GM19455 (cell line): Measurements from ENCODE around the gene PSMB7.

Experiments
- ATAC-seq: cut with Tn5 transposase; IDR thresholded peaks from one replicate; pipeline ENCODE4 v1.9.1; 2021; ENCODE audit not compliant: unreplicated experiment

The PSMB7 gene

DNA sequence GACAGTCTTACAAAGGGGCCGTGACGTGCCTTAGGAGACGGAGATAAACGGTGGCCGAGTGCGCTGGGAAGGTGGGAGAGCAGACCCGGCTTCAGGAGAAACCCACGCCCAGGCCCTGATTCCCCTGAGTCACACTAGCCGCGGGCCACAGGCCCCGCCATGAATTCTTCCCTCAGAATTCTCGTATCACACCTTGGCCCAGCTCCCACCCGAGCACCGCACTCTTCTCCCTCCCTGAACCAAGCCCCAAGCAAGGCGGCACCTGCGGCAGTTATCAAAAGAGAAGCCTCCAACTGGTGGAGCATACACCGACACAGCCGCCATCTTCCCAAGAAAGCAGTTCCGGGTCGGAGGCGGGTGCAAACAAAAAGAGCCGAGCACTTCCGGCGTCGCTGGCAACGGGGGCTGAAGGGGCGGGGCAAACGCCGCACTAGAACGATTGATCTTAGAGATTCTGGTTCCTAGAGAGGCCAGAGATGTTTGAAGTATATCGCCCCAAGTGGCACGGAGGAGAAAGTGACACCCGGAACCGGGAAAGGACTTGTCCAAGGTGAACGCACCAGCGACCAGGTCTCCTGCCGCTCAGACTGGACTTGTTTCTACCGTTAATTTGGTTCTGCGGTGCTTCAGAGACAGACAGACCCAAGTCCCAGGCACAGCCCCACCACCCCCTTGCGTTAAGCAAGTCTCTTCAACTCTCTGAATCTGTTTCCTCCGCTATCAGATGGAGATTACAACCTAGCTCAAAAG, at the start of gene PSMB7:
Gene PSMB7 (minus strand): TSS at position 341 of the 750 bp plus-strand sequence. CDS start 17 bp downstream, at position 324.
- peak; percentile 82 for ATAC-seq

DNA sequence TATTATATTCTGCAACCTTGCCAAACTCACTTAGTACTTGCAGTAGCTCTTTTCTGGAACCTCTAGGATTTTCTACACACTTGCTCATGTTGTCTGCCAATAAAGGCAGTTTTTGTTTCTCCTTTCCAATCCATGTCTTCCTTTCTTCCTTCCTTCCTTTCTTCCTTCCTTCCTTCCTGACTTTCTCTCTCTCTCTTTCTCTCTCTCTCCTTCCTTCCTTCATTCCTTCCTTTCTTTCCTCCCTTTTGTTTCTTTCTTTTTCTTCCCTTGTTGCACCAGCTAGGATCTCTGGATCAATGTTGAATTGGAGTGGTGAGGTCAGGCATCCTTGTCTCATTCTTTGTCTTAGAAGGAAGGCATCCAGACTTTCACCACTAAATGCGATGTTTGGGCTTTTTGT, 47.5 kb upstream of the PSMB7 start:
- no peak for ATAC-seq

DNA sequence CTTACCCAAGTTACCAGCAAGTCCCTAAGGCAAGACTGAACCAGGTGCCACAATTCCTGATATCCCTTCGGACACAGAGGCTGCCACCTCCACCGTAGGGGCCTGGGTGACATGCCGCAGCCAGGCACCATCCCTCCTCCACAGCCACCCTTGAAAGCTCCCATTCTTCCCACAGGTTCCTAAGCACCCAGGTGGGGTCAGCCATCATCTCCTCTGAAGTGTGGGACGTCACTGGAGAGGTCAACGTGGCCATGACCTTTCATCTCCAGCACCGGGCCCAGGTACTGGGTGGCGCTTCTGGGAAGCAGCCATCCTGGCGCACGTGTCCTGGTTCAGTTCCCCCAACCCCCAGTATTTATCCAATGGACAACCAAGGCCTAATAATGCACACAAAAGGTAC, 43.2 kb upstream of the PSMB7 start:
- no peak for ATAC-seq

DNA sequence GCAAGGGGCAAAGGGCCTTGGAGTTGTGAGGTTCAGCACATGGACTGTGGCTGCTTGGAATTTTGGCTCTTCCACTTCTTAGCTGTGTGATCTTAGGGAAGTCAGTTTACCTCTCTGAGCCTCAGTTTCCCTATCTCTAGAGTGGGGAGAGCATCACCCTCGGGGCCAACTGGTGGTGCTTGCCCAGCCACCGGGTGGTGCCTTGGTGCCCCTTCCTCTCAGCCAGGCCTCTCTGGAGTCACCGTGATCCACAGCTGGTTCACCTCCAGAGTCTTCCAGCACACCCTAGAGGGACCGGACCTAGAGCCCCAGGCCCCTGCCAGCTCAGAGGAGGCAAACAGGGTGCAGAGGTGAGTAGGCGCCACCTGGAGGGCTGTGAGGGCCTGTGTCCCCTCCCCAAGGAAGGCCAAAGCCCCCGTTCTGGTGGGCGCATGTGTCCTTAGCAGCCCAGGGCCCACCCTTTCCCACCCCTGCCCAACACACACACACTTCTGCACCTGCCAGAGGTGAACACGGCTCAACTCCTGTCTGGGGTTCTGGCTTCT, 42.7 kb upstream of the PSMB7 start:
- no peak for ATAC-seq

DNA sequence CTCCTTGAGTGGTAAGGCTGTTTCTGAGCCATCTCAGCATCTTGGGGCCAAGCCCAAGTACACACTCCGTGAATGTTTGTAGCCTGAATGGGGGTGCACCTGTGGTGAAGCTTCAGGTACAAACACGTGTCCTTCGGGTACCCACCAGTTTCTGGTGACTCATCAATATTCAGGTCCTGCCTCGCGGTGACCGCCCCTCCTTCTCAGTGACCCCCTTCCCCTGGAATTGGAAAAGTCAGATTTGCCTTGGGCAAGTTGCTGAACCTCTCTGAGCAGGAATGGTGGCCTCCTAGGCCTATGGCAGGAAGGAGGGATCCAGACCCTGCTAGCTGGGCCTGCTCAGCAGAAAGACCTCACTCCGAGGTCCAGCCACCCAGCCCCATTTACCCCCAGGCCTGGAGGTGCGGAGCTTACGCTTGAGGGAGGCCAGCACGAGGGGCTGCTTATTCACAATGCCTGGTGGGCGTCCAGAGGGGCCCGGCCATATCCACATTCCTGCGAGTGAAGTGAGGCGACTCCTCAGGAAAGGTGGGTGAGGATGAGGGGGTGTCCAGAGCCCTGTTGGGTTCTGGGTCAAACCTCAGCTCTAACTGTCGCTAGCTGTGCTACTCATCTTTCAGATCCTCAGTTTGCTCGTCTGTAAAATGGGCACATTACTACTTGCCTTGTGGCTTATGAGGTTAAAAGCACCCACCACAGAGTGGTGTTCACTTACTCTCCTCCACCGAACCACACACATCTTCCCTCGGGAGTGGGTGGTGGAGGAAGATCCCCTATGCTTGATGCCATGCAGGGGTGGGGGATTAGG, 42.0 kb upstream of the PSMB7 start:
- ATAC-seq, result no peak

DNA sequence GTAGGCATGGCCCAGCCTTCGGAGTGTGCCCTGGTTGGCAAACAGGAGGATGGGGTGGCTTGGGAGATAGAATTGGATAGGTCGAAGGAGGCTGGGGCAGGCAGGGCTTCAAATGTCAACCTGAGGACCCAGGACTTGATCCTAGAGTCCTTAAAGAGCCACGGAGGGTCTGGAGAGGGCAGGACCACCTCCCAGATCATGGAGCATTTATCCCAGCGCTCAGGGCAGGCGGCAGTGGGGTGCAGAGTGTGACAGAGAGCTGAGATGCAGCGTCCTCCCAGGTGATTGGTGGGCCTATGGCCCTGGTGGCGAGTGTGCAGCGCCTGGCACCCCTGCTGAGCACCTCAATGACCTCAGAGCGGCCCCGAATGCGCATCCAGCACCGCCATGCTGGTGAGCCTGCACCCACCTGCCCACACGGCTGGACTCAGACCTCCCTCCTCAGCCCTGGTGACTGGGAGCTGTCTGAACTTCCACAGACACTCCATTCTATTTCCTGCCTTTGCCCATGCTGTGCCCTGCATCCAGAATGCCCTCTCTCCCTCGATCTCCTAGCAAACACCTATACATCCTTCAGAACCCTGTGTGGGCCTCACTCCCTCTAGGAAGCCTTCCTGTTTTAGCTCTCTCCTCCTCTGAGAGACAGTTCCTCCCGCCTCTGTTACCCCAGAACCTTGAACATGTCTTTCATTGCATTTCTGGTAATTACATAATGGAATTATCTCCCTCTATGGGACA, 41.3 kb upstream of the PSMB7 start:
- no peak for ATAC-seq

DNA sequence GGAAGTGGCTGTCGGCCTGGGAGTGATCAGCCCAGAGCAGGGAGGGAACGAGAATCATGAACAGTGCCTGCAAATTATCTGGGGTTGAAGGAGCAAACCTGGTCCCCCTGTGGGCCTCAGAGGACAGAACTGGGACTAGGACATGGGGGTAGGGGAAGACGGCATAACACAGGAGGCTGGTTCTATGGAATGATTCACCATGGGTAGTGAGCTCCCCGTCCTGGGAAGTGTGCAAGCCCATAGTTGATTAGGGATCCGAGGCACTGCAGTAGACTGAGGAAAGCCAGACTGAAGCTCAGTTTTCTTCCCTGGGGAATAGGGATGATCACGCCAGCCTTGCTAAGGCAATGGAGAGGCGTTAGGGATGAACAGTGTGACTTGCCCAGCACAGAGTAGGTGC, 40.6 kb upstream of the PSMB7 start:
- no peak for ATAC-seq

DNA sequence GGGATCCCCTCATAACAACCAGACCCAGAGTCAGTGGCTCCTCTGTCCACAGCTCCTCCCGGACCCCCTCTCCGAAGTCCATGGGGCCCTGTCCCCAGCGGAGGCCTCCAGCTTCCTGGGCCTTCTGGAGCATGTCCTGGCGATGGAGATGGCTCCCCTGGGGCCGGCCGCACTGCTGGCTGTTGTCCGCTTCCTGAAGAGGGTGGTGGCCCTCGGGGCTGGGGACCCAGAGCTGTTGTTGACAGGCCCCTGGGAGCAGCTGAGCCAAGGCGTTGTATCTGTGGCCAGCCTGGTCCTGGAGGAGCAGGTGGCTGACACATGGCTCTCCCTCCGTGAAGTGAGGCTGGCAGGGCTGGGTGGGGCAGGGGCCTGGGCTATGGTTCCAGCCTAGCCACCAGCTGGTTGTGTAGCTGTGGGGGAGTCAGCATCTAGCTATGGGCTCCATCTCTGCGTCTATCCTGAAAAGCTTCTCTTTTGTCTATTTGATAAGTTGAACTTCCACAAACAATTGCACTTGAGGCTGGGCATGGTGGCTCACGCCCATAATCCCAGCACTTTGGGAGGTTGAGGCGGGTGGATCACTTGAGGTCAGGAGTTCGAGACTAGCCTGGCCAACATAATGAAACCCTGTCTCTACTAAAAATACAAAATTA, 39.7 kb upstream of the PSMB7 start:
- ATAC-seq, result no peak

DNA sequence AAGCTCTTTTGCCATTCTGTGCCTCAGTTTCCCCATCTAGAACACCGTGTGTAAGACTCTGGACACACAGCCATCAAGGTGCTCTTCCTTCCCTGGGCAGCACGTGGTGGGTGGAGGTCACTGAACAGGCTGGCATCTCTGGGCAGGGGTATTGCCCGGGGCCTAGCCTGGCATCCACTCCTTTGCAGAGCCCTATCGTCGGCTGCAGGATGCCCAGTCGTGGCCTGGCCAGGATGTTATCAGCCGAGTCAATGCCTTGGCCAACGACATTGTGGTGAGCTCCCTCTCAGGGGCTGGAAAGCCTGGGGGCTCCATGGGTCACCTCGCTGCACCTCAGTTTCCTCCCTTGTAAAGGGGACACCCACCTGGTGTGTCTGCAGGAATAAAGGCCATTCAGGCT, 39.1 kb upstream of the PSMB7 start:
- ATAC-seq, result no peak

DNA sequence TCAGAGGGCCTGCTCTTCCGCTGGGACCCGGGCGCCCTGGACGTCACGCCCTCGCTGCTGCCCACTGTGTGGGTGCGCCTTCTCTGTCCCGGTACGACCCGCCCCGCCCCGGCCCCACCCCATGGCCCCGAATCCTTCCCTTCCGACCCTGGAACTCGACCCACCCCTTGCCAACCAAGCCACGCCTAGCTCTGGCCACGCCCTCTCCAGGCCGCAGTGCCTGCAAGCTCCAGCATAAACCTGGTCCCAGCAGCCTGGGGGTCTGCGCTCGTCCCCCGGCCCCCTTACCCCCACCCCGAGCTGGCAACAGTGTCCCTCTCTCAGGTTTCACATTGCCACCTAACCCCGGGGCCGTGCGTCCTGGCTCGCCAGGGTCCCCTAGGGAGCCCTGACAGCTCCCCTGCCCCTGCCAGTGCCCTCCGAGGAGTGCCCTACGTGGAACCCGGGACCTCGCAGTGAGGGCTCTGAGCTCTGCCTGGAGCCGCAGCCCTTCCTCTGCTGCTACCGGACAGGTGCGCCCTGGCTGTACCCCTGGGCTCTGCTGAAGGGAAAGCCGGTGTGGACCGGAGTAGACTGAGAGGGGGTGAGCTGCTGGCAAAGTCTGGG, 38.4 kb upstream of the PSMB7 start:
- ATAC-seq, result no peak

DNA sequence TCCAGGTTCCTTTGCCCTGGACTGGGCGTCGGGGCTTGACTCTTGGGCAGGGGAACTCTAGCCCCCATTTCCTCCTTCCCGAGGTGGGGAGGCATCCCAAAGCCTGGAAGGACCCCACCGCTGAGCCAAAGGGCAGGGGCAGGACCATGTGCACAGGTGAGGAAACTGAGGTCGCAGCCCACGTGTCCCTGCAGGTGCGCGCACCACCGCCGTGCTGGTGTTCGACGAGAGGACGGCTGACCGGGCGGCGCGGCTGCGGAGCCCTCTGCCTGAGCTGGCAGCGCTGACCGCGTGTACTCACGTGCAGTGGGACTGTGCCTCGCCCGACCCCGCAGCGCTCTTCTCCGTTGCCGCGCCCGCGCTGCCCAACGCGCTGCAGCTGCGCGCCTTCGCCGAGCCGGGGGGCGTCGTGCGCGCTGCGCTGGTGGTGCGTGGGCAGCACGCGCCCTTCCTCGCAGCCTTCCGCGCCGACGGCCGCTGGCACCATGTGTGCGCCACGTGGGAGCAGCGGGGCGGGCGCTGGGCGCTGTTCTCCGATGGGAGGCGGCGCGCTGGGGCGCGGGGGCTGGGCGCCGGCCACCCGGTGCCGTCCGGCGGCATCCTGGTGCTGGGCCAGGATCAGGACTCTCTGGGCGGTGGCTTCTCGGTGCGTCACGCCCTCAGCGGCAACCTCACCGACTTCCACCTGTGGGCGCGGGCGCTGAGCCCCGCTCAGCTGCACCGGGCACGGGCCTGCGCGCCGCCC, 37.8 kb upstream of the PSMB7 start:
- ATAC-seq, result no peak

DNA sequence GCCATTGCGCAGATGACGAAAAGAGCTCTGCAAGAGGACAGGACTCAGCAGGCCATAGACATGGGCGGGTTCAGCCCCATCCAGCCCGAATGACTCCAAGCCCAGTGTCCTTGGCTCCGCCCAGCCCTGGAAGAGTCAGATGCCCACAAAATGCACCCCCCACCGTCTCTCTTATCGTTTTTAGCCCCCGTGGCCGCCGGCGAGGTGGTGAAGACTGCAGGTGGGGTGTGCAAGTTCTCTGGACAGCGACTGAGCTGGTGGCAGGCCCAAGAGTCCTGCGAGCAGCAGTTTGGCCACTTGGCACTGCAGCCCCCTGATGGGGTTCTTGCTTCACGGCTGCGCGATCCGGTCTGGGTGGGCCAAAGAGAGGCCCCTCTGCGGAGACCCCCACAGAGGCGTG, 37.1 kb upstream of the PSMB7 start:
- no peak for ATAC-seq

DNA sequence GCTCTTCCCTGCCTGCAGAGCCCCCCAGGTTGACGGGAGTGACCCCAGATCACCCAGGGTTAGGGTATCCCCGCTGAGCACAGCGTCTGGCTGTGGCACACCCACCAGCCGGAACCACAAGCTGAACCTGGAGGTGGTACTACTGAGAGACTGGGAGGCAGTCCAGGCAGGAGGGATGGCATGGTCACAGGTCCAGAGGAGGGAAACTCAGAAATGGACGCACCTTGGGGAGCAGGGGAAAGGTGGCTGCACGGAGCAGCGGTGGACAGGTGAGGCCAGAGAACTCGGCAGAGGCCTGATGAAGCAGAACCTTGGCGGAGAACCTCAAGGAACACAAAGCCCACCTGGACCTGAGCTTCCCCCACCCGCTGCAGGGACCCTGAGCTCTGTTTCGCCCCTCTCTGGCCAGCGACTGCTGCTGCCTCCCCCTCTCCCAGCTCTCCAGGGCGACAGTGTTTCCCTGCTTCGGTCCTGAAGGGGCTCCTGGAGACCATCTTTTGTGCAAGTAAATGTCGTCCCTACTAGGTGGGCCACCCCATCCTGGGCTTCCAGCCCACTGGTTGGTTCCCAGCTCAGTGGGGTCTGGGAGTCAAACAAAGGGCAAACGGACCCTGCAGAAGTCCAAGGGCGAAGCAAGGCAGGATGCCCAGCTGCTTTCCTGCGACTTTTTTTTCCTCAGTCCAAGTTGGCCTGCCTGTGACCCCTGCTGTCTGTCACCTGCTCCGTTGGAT, 35.9 kb upstream of the PSMB7 start:
- no peak for ATAC-seq

DNA sequence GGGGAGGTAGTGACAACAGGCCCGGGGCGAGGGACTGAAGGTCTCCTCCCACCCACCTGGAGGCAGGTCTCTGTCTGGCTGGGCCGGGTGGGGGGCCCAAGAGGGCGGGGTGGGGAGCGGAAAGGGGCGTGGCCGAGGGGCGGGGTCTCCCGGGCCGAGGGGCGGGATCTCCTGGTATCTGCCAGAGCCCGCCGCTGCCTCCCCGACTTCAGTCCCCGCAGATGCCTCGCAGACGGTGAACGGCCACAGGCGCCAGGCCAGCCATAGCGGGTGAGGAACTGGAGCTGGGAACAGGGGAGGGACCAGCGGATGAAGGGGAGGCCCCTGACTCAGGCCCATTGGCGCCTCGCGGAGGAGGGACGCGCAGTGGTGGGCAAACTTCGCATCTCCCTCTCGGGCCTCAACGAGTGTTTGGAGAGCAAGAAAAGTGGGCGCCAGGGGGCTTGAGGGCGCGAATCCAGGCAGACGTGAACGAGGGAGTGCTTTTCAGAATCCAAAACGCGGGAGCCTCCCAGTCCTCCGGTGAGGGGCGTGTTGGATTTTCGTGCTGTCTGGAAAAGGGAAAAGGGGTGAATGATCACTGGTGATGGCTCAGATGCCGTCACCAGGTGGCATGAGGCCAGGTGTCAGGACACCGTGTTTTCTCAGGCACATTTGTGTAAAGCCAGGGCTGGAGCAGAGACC, 35.1 kb upstream of the PSMB7 start, which contains the start of gene ADGRD2:
Gene ADGRD2 (plus strand): TSS at position 211 of the 684 bp plus-strand sequence. CDS start 1,216 bp downstream, outside the sequence.
- ATAC-seq, result no peak

DNA sequence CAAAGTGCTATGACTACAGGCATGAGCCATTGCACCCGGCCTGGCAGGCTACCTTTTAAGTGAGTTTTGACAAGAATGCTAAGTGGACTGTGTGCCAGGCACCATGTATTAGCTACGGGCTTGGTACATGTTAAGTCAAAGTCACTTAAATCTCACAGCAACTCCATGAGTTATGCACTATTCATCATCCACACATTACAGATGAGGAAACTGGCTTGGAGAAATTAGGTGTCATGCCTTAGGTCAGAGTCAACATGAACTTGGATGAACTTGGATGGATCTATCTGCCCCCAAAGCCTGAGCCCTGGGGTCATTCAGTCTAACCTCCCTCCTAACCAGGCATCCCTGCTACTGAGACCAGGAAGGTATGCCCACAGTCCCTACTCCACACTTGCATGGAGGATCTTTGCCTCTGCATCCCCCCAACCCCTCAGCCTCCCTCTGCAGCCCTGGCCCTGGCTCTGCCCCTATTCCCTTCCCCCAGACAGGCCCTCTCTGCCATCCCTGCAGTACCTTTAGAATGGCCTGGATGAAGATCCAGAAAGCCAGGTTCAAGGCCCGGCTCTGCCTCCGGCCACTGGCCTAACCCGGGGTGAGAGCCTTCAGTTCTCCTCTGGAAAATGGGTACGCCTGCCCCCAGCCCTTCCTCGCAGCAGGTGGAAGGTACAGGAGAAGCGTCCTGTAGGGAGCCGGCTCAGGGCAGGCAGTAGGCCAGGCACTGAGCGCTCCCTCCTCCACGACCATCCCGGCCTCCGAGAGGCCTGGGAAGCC, 34.3 kb upstream of the PSMB7 start:
- ATAC-seq, result no peak

DNA sequence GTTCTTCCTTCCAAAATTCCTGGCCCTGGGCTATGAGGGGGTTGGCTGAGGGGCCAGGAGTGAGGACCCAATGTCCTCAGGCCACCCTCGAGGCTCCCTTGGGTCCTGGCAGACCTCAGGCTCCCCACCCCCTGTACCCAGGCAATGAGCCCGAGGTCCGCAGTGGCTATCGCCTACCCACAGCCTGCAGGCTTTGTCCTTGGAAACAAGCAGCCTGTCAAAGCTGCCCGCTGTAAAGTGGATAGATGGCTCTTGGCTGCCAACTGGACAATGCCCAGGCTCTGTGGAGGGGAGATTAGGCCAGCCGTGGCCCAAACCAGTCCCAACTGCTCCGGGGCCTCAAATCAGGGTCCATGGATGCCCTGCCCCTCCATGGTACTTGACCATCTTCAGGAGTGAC, 32.8 kb upstream of the PSMB7 start:
- ATAC-seq, result no peak

DNA sequence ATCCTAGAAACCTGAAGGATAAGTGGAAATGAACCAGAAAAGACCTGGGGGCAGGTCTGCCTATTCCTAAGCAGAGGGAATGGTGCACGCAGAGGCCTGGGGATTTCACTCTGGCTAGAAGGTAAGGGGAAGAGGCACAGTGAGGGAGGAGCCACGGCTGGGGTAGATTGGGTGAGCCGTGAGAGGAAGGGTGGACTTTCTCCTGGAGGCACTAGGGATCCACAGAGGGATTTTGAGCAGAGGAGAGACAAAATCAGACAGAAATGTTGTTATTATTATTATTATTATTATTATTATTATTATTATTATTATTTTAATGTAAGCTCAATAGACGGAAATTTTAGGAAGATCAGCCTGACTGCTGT, 32.0 kb upstream of the PSMB7 start:
- no peak for ATAC-seq

DNA sequence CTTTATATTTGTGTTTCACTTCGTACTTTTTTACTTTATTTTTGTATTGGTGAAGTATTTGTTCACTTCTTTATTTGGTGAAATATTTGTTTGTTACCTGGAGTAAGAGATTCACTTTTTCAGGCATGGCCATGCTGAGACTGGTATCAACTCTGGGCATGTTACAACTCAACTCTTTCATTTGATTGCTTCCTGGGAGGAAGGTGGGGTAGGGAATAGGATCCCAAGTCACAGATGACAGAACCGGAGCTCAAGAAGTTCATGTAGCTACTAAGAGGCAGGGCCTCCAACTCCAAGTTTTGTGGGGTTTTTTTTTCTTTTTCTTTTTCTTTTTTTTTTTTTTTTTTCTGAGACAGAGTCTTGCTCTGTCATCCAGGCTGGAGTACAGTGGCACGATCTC, 28.9 kb upstream of the PSMB7 start:
- no peak for ATAC-seq
